GM19324 (cell line): Measurements from ENCODE around the gene NFATC1.
"Not testable (repeated sequence)": the region's sequence is repeated elsewhere in the genome, so short reads cannot be mapped to it uniquely, and the experiment has no call there.

Experiments used
- ATAC-seq: cut with Tn5 transposase; IDR thresholded peaks from one replicate; pipeline ENCODE4 v1.9.1; 2021; ENCODE audit warnings: mild to moderate bottlenecking, moderate library complexity; ENCODE audit not compliant: unreplicated experiment, low FRiP score

Gene NFATC1

DNA sequence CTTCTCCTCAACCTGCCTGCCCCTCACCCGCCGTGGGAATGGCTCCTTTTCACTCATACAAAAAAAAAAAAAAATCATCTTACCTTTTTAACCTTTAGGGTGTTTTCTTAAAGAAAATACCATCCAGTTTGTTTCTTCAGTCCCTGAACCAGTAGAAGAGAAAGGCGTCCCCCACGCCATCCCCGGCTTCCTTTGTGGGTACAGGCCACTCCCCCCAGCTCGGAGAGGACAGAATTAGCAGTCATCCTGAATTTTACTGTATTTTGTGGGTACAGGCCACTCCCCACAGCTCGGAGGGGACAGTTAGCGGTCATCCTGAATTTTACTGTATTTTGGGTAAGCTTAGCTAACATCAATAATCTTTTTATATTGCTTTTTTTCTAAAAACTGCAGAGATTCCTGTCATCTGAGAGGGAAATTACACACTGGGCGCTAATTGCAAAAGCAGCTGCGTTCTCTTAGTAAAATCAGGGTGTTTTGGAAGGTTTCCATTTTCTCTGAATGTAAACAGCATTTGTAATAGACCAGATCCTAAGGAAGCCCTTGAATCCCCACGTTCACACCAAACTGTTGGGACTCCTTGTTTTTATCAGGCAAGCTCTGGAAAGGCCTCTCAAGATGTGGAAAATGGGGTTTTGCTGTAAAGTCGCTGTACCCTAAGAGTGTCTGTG, 72.5 kb downstream of the NFATC1 start:
- no peak for ATAC-seq

DNA sequence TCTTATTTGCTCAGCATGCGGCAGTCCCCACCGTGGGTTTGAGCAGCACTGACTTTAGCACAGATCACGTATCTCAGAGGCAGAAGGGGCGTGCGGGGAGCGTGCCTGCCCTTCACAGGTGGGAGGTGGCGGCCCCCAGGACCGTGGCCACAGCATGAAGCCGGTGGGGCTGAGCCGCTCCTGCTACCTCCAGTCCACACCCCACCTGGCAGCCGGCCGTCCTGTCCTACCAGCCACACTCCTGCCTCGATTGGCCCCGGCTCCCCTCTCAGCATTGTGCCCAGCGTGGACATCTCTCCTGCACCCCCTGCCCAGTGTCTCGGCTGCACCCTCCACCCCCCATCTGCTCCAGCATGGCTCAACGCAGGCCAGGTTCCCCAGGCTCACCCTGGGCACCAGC, 73.6 kb downstream of the NFATC1 start:
- ATAC-seq, result no peak

DNA sequence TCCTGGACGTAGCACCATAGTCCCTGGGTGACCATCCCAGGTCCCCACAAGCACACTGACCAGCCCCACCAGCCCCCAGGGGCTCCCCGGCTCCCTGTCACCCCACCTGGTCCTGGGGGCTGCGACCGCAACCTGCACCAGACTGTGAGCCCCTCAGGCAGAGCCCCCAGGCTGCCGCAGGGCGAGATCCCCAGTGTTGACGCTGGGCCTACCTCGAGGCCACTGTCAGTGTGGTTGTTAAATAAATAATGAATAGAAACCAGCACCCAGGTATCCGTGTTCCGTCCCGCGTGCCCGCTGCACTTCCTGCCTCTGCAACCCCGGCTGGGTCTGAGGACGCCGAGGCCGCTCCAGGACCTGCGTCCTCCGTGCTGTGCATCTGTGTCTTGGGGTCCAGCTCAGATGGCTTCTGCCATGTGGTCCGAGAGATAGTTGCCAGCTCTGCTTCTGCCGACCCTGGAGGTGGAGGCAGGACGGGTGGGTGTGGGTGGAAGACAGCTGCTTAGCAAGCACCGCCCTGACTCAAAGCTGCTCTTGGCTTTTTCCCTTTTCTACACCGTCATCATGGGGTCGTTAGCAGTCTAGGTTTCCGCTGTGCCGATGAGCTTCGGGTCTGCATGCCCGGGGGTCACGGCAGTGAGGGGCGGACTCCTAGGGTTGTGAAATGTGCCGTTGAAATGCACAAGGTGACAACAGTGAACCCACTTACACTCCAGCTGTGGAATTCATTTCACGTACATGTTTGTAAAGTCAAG, 74.2 kb downstream of the NFATC1 start:
- no peak for ATAC-seq

DNA sequence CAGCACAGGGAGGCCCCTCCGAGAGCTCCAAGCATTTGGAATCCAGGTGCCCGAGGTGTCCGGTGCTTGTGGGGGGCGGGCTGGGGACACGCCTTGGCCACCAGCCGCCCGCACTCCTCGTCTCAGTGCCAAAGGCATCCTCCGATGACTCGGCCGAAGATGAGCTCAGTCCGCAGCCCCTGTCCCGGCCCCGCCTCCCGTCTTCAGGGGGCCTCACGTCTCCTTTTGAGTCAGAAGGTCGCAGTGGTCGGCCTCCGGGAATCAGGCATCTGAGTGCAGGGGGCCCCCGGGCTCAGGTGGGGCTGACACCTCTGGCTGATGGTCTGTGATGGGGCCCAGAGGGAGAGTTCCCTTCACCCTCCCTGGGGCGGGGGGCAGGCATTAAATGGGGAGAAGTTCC, 74.8 kb downstream of the NFATC1 start:
- ATAC-seq, result no peak

DNA sequence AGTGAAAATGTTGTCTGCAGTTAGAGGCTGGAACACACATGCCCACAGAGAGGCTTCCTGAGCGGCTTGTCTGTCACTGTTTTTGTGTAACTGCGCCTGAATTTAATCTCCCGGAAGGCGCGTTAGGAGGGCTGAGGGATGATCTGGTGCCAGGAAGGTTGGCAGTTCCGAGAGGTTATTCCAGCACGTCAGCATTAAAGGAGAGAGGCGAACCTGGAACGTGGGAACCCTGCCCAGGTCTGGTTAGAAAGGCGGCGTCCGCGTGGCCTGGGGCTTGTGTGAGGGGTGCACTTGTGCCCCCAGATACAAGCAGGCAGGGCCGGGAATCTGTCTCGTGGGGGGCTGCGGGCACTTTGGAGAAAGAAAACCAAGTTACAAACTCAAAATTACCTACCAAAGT, 75.3 kb downstream of the NFATC1 start:
- no peak for ATAC-seq

DNA sequence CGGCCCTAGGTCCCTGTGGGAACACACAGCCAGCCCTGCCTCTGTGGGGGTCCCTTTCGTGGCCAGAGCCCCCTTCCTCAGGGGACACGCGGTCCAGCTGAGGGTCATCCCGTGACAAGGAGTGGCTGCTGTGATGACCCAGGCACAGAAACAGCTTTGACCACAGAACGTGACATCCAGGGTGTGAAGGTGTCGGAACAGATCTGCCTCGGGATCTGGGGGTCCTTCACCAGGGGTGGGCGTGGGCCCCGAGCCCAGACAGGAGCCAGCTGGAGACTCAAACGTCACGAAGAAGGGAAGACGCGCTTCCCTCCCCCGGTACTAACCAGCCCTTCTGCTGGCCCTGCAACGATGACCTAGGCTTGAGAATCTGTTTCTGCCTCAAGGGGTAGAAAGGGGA, 75.9 kb downstream of the NFATC1 start:
- no peak for ATAC-seq

DNA sequence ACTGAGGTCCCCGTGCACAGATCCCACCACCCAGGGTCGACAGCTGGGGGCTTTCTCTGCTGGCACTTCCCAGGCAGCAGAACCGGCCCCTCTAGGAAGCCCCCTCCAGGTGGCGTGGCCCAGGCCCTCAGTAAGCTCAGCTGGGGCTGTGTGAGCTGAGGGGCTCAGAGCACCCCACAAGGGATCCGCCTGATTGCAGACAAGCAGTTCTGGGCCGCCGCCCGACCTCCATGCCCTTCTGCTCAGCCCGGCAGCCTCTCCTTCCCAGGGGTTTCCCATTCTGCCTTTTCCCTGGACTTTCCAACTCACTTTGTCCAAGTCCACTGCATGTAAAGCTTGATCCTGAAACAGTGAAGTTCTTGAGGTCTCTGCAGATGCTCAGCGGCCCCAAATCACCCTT, 76.4 kb downstream of the NFATC1 start:
- no peak for ATAC-seq

DNA sequence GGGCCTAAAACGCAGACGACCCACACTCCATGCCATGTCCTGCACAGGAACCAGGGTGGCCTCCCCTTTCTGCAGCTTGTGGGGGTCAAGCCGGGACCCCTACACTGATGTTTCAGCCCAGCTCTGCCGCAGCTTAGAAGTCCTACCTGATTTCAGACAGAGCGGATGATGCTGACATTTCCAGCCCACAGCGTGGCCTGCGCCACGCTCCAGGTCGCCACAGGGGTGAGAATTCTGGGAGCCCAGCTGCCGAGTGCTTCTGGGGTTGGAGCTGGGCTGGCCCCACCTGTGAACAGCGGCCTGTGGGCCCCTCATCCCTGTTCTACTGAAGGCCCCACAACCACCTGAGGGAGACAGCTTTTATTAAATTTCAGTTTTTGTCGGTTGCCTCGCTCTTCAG, 77.2 kb downstream of the NFATC1 start:
- no peak for ATAC-seq

DNA sequence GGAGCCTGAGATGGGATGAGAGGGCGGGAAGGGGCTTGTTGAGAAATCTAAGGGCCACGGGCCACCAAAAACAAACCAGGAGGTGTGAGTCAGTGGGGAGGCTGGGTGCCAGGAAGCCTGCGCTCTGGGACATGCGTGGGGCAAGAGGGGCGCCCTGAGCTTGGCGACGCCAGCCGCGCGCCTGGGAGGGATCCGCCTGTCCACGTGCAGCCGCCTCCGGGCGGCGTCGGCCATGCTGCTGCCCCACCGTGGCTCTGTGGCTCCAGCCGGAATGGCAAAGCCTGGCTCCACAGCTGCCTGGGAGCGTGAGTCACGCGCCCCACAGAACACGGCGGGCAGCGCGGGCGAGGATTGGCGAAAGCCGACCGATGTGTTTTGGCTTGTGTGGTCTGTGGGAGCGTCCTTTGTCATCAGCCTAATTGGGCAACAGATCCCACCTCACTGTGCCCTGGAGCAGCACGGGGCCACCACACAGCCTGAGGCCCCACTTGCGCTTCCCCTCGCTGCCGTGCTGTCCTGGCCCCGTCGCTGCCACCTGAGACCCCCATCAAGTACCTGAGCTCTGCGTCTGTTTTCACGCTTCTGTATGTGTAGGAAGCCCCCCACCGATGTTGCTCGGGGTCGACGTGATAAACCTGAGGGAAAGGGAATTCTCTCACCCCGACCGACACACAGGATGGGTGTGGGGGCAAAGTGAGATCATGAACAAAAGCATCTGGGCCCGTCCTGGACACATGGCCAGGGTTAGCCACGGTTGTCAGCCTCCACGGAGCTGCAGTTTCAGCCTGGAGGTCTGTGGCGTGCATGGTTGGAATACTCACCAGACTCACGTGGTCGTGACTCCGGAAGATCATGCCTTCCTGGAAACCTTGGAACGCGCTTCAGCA, 80.5 kb downstream of the NFATC1 start:
- ATAC-seq, result no peak

DNA sequence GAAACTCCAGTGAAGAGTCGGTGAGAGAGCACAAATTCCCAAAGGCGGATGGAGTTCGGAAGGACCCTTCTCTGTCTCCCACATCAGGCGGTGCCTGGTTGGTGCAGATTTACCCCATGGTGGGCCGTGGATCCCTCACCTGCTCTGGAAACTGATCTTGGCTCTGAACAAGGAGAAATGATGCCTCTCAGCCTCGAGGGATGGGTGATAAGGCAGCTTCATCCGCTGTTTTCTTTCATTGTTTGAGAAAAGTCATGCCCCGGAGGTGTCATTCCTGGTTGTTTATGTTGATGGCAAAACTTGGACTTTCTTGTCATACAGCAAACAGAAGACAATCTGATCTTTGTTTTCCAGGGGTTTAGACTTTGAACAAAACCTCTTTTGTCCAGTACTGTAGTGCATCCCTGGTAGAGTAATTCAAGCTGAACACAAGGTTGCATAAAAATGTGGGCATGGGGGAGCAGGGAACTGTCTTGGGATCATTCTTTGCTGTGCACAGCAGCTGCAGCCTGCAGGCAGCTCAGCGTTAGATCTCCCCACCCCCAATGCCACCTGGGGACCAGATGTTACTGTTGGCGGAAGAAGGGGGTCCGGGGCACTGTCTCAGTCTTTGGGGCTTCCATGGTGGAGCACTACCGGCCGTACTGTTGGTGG, 81.3 kb downstream of the NFATC1 start:
- ATAC-seq, result no peak

DNA sequence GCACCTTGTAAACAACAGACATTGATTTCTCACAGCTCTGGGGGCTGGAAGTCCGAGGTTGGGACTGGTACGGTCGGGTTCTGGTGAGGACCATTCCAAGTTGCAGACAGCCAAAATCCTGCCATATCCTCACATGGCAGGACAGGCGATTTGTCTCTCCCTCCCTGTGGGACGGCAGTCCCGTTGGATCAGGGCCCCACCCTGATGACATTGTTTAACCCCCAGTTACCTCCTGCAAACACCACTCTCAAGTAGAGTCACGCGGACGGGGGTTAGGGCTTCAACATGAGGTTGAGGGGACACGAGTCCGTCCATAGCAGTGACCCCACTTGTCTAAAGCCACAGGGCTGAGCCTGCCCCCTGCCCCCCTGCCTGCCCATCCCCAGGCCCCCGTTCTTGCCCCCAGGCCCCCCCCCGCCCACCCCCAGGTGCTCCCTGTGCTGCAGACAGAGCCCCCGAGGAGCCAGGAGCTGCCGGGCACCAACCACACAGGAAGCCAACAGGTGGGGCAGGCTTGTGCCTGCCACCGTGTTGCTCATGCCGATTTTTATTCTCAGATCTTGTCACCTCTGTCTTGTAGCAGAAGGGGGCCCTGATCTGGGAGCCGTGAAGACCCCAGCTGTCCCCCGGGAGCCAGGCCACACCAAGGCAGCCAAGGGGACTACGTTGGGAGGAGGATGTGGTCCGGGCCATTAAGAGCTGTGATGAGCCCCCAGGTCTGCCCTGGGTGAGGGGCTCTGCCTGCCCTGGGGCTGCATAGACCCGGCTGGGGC, 82.2 kb downstream of the NFATC1 start:
- no peak for ATAC-seq

DNA sequence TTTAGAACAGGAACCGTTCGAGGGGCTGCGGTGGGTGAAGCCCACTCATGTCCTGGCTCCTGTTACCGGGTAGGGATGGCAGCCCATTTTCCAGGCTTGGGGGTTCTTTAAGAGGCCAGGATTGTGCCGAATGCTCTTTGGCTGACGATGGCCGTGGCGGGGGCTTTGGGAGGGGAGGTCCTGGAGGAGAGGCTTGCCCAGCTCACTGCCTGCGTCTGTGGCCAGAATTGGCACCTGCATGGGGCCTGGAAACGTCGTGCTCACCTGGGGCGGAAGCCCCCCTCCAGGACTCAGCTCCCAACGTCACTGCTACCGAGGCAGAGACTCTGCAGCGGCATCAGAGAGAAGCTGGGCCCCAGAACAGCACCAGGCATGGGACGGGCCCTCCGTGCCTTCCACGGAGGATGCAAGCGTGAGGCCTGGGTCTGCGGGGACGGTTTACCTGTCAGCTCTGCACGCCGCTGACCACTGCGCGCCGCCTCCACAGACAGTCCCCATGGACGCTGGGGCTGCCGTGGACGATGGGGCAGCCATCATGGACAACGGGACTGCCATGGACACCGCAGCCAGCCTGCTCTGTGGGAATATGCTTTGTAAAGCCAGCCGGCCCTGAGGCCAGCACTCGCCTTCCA, 82.9 kb downstream of the NFATC1 start:
- no peak for ATAC-seq

DNA sequence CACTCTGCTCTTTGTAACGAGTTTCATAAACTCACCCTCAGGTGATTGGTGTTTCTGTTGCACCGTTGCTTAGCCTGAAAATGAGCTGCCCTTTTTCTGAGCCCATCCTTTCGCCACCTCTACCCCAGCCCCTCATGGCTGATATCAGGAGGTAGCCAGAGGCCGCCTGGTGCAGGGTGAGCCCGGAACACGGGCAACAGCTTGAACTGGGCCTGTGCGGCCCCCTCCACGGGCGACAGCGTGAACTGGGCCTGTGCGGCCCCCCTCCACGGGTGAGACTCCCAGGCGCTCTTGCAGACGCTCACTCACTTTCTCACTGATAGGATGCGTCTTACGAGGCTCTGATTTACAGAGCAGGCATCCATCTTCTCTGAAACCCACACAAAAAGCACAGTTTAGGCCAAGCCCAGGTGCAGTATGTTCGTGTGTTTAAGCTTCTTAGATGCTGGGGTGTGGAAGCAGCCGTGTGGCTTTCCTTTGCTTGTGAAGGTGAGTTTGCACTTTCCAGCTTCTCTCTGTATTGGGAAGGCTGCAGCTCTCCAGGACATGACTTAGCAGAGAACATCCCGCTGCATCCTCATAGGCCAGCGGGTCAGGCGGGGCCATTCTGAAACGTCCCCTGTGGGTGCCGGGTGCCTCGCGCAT, 83.5 kb downstream of the NFATC1 start:
- ATAC-seq, result no peak

DNA sequence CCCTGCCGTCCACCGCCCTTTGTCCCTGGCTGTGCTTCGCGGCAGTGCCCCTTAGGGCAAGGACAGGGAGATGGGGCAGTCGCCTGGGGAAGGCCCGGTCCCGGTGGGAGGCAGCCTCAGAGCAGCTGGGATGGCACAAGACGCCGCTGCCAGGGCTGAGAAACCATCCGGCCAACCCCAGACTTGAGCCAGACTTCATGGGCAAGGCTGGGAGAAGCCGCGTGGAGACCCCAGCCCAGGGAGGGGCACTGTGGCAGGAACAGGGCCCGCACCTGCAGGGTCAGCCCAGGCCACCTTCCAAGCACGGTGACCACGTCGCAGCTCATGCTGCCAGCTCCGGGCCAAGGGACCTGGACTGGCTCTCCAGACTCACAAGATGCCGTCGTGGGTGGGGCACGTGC, 84.0 kb downstream of the NFATC1 start:
- no peak for ATAC-seq

DNA sequence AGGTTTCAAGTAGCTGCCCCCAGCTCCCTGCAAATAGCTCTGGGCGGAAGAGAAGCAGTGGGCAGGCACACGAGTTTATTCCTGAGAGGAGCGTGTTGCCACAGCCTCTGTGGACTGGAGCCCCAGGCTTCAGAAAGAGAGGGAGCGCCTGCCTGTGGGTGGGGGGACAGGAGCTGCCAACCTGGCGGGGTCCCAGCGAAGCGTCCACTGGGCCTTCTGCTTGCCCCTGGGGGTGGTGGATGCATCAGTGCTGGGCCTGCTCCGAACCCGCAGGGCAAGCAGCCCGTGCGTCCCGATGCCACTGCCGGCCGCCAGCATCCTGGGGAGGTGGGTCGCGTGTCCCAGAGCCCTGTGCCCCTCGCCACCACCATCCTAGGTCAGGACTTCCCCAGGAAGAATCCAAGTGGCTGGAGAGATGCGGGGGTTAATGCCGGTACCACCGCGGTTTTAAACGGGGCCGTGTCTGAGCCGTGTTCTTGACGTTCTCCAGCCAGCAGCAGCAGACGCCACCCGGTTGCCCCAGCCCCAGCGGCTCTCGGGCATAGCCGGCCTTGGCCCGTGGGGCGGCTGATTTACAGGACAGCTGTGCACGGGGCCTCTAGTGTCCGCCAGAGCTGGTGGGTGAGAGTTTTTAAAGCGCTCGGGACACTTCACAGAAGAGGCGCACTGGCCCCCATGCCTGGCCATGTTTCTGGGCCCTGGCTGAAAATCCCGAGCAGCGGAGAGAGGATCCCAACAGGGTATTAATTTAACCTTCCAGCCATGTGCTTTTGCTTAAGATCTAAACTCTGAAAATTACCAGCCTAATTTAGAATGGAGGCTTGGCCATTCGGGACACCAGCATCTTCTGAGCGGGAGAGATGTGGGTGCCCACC, 84.7 kb downstream of the NFATC1 start:
- no peak for ATAC-seq

DNA sequence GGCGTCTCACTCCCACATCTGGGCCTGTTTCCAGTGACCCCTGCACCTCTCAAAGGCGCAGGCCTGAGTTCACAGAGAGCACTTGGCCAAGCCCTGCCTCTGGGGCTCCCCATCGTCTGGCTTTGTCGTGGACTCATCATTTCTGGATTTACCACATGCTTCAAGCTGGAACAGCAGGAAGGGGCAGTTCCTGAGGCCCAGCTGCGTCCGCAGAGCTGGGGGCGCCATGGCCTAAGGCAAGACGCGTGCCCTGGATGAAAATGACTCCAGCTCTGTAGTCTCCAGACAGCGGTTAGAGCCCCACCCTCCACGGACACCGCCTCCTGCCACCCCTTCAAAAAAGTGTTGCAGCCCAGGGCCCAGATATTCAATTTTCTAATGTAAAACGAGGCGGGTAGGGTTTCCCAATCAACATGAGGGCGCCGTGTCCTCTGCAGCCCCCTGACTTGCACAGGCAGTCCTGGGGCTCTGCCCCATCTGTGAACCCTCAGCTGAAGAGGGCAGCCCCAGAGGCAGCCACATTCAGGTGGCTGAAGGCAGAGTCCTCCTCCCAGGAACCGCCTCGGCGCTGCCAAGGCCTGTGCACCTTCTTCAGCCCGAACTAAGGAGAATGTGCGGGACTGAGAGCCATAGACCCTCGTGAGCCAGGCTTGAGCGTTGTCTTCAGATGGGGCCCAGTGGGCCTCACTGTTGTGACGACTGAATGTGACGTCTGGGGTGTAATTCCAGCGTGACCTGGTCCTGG, 85.5 kb downstream of the NFATC1 start:
- ATAC-seq, result no peak

DNA sequence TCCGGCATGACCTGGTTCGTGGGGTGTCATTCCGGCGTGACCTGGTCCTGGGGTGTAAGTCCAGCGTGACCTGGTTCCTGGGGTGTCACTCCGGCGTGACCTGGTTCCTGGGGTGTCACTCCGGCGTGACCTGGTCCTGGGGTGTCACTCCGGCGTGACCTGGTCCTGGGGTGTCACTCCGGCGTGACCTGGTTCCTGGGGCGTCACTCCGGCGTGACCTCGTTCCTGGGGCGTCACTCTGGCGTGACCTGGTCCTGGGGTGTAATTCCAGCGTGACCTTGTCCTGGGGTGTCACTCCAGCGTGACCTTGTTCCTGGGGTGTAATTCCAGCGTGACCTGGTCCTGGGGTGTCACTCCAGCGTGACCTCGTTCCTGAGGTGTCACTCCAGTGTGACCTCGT, 87.7 kb downstream of the NFATC1 start:
- ATAC-seq, result not testable (repeated sequence)
